GM12872 (cell line): ENCODE data around the gene APMAP.

Source experiments
- TF ChIP-seq, protein P1 (sequence below): IDR thresholded peaks from 3 replicates; pipeline ENCODE4 v1.5.1; 2011; ENCODE audit warnings: low read depth, mild to moderate bottlenecking, low read length, moderate library complexity; ENCODE audit not compliant: insufficient read depth

APMAP gene

GRCh38 chr20:24995741-24996448, 3.3 kb upstream of the APMAP start:
- TF ChIP-seq, protein P1, sequence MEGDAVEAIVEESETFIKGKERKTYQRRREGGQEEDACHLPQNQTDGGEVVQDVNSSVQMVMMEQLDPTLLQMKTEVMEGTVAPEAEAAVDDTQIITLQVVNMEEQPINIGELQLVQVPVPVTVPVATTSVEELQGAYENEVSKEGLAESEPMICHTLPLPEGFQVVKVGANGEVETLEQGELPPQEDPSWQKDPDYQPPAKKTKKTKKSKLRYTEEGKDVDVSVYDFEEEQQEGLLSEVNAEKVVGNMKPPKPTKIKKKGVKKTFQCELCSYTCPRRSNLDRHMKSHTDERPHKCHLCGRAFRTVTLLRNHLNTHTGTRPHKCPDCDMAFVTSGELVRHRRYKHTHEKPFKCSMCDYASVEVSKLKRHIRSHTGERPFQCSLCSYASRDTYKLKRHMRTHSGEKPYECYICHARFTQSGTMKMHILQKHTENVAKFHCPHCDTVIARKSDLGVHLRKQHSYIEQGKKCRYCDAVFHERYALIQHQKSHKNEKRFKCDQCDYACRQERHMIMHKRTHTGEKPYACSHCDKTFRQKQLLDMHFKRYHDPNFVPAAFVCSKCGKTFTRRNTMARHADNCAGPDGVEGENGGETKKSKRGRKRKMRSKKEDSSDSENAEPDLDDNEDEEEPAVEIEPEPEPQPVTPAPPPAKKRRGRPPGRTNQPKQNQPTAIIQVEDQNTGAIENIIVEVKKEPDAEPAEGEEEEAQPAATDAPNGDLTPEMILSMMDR: no peak

DNA sequence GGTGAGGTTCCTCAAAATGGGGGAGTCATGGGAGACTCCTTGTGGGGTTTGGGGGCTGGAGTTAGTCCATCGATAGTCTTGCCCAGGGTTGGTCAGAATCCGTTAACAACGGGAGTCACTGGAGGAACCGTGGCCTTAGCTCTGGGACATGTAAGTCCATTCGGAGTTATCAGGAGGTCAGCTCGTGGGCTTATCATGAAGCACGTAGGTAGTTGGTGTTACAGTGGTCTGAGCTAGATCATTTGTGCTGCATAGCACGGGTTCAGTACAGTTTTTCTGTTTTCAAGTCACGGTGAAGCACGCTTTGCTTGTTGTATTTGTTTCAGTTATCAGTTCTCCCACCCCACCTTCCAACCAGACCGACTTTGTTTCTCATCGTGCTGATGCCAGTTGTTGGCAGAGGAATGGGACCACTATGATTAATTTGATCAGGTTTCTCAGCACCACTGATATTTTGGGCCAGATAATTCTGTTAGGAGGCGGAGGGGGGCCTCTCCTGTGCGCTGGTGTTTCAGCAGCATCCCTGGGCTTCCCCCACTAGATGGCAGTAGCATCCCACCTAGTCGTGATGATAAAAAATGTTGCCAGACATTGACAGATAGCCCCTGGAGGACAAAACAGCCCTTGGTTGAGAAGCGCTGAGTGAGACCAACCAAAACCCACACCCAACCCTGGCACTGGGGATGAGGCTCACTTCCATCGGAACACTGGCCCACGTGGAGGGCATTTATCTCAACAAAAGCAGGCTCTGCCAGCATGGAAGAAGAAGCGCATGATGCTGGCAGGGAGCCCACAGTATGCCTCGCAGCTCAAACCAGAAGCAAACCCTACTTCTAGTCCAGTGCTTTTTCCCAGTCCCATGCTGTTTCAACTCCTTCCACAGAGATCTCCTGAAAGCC, 2.2 kb upstream of the APMAP start:
- TF ChIP-seq, protein P1: peak; percentile 92

DNA sequence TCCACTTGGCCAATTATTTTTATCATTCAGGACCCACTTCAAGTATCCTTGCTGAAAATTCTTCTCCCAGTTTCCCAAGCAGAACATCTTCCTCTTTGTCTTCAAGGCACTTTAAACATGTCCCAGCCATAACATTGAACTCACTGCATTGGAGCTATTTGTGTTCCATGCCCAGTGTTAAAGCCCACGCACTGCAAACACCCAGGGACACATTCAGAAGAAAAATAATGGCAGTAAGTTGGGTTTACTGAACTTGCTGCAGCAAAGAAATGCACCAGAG, 1.6 kb upstream of the APMAP start:
- TF ChIP-seq, protein P1: no peak

DNA sequence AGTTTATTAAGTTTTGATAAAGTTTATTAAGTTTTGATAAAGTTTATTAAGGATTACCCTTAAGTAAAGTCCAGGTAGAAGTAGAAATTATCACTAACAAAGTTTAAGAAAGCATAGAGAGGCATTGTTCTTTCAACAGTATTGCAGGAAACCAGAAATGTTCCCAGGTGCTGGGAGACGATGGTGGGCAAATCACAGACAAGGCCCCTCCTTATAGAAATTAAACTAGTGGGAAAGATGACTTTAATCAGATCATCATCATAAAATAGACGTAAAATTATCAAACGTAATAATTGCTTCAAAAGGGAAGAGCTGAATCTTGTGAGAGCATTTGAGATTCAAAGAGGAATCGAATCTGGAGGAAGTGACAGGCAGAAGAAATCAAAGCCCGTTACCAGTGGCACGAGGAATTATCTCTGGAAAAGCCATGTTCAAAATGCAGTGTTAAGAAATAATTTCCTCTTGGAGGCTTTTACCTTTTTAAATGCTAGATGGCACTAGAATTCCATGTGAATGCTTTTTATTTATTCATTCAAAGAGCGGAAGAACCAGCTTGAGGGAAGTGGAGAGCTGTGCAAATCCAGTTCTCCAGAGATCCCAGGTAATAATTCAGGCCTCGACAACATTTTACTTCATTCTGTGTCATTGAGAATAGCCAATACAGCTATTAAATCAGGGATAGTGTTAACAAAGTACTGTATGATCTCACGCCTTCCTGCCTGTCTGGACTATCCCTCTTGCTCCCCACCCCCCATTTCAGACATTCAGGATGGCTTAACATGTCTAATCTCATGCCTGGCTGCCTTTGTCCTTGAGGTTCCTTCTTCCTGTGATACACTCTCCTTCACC, 1.0 kb upstream of the APMAP start:
- TF ChIP-seq, protein P1: no peak; the same call in 2 of the 3 replicates

- TF ChIP-seq, protein P1: no peak
Measured at GRCh38 chr20:24991897-24992486, 559 bp downstream of the APMAP start.

DNA sequence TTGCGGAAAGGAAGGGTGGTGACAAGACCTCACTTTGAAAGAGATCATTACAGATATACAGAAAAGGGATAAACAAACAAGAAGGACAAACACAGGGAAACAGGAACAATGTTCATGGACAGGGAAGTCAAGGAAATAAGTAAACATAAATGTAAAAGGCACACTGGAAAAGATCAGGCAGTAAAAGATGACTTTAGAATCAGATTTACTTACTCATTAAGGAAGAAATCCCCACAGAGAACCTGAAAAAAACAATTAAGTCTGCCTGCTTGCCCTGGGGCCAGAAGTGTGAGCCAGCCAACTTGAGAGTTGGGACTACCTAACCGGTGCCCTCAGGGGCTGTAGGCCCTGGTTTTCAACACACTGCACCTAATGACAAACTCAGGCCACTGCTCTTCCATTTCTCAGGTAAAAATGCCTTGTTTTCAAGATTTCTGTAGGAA, 1.7 kb downstream of the APMAP start:
- TF ChIP-seq, protein P1: no peak
